Body of pancreas (tissue), 4 donors: ENCODE measurements around the gene MSL1.

Experiments used
- POLR2A ChIP-seq, 3 donors: fragments of 450-650 bp; IDR thresholded peaks; one replicate each; pipeline ENCODE4 v1.6.1; 2016; ENCODE audit warnings: antibody characterized with exemption in 3 of 3, mild to moderate bottlenecking in 2 of 3
- TF ChIP-seq, protein P1 (sequence below), 7 experiments: fragments of 450-650 bp in 4 of 7; fragments of 200-600 bp in 3 of 7; sonication (generic) in 3 of 7; IDR thresholded peaks; one replicate each; pipeline ENCODE4 v1.5.1; 2016 to 2019; ENCODE audit warnings: antibody characterized with exemption in 7 of 7

DNA sequence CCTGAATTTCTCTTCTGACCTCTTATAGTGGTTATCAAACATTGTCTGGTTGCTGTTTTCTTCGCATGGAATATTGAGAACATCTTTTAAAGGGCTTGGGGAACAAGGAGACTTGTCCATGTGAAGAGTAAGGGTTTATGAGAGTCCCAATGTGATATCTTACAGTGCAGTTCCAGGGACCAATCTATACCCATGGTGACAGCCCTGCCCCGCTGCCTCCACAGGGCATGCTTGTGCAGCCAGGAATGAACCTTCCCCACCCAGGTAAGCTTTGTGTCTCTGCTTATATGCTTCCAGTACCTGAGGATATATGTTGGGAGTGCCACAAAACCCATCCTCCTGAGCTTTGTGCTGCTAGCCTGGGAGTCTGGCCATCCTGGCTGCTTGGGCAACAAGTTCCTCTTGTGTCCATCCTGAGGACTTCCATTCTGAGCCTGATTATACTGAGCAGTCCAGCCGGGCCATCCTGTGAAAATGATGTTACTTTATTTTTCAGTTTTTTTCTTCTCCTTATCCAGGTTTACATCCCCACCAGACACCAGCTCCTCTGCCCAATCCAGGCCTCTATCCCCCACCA is 46.0 kb downstream of the MSL1 start:
- TF ChIP-seq, protein P1, sequence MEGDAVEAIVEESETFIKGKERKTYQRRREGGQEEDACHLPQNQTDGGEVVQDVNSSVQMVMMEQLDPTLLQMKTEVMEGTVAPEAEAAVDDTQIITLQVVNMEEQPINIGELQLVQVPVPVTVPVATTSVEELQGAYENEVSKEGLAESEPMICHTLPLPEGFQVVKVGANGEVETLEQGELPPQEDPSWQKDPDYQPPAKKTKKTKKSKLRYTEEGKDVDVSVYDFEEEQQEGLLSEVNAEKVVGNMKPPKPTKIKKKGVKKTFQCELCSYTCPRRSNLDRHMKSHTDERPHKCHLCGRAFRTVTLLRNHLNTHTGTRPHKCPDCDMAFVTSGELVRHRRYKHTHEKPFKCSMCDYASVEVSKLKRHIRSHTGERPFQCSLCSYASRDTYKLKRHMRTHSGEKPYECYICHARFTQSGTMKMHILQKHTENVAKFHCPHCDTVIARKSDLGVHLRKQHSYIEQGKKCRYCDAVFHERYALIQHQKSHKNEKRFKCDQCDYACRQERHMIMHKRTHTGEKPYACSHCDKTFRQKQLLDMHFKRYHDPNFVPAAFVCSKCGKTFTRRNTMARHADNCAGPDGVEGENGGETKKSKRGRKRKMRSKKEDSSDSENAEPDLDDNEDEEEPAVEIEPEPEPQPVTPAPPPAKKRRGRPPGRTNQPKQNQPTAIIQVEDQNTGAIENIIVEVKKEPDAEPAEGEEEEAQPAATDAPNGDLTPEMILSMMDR (IDR thresholded peaks at IDR 0.05), result no peak
- no peak for TF ChIP-seq POLR2A (IDR thresholded peaks at IDR 0.05)
